EH (cell line): ENCODE data around the gene CLDN9.

ENCODE experiments used
- DNase-seq: peaks from one replicate; pipeline ENCODE4 v3.0.0-alpha.2; 2015; ENCODE audit warnings: low read depth

The CLDN9 gene

GRCh38 chr16:3019594-3020246 is 7.0 kb downstream of the CLDN9 start:
- no peak for DNase-seq

- peak; percentile 85 for DNase-seq
Observed at GRCh38 chr16:3020247-3020603, 7.5 kb downstream of the CLDN9 start, which contains the start of gene TNFRSF12A. TSS of gene TNFRSF12A (plus strand) at chr16:3020368. CDS start at chr16:3020398, 30 bp downstream.

GRCh38 chr16:3020604-3021448 is 8.1 kb downstream of the CLDN9 start:
- DNase-seq: peak; percentile 91

GRCh38 chr16:3021449-3022207 is 8.9 kb downstream of the CLDN9 start:
- peak; percentile 97 for DNase-seq

GRCh38 chr16:3022208-3022683 is 9.5 kb downstream of the CLDN9 start:
- DNase-seq: peak; percentile 98

- peak; percentile 65 for DNase-seq
Observed at GRCh38 chr16:3022684-3023414, 10.1 kb downstream of the CLDN9 start.

GRCh38 chr16:3023415-3023668 is 10.6 kb downstream of the CLDN9 start:
- DNase-seq: peak; percentile 85

GRCh38 chr16:3023669-3024478 is 11.2 kb downstream of the CLDN9 start, which contains the start of the genes HCFC1R1 and THOC6:
TSS of gene HCFC1R1 (minus strand) at chr16:3023942. CDS start at chr16:3023941, 1 bp downstream.
TSS of gene THOC6 (plus strand) at chr16:3024035. CDS start at chr16:3024327, 292 bp downstream.
- peak; percentile 97 for DNase-seq

- DNase-seq: no peak
Observed at GRCh38 chr16:3025032-3026002, 12.6 kb downstream of the CLDN9 start.

GRCh38 chr16:3026003-3026378 is 13.3 kb downstream of the CLDN9 start:
- no peak for DNase-seq

- no peak for DNase-seq
Observed at GRCh38 chr16:3026609-3027488, 14.1 kb downstream of the CLDN9 start.

- DNase-seq: no peak
Observed at GRCh38 chr16:3027489-3027795, 14.7 kb downstream of the CLDN9 start.

- peak; percentile 73 for DNase-seq
Observed at GRCh38 chr16:3027983-3028715, 15.4 kb downstream of the CLDN9 start.

- no peak for DNase-seq
Observed at GRCh38 chr16:3028716-3029319, 16.1 kb downstream of the CLDN9 start.

- DNase-seq: peak; percentile 56
Observed at GRCh38 chr16:3029491-3030221, 16.9 kb downstream of the CLDN9 start.

- DNase-seq: no peak
Observed at GRCh38 chr16:3030222-3031212, 17.8 kb downstream of the CLDN9 start.
